ENCODE data around the gene IRF5.

- TF ChIP-seq CTCF (IDR thresholded peaks at IDR 0.05), result no peak
- TF ChIP-seq POLR2A (IDR thresholded peaks at IDR 0.05), result no peak
These were observed 27.2 kb upstream of the IRF5 start, which contains the start of gene KCP for GRCh38 chr7:128910569-128910945.
